MM.1S (cell line): ENCODE data around the gene GP9.

Experiments
- DNase-seq: peaks from one replicate; pipeline ENCODE4 v3.0.0-alpha.2; 2015
- H2AFZ ChIP-seq: fragments of 300-600 bp; sonication (generic); 2 replicates; pipeline ENCODE4 v1.6.0; 2016; ENCODE audit warnings: antibody characterized with exemption, low read length
- H3F3A ChIP-seq: fragments of 300-600 bp; sonication (generic); 2 replicates; pipeline ENCODE4 v1.6.1; 2016; ENCODE audit warnings: mild to moderate bottlenecking, antibody characterized with exemption, low read length, moderate library complexity, mixed read lengths; ENCODE audit not compliant: insufficient read depth
- H3K27ac ChIP-seq: fragments of 300-600 bp; sonication (generic); 2 replicates; pipeline ENCODE4 v1.5.1; 2016; ENCODE audit warnings: mild to moderate bottlenecking, low read length
- H3K27me3 ChIP-seq: fragments of 300-600 bp; sonication (generic); replicated peaks from 2 replicates; pipeline ENCODE4 v1.6.0; 2016; ENCODE audit warnings: low read length; ENCODE audit not compliant: insufficient read depth
- H3K36me3 ChIP-seq: fragments of 300-600 bp; sonication (generic); replicated peaks from 2 replicates; pipeline ENCODE4 v1.6.1; 2016; ENCODE audit warnings: mild to moderate bottlenecking, low read length, mixed read lengths; ENCODE audit not compliant: insufficient read depth
- H3K4me1 ChIP-seq: fragments of 300-600 bp; sonication (generic); 2 replicates; pipeline ENCODE4 v1.6.1; 2016; ENCODE audit warnings: low read length, mixed read lengths
- H3K4me2 ChIP-seq: fragments of 300-600 bp; sonication (generic); 2 replicates; pipeline ENCODE4 v1.6.0; 2016; ENCODE audit warnings: low read depth, low read length
- H3K4me3 ChIP-seq: fragments of 300-600 bp; sonication (generic); 2 replicates; pipeline ENCODE4 v1.5.1; 2016; ENCODE audit warnings: low read length, mixed read lengths
- H3K79me2 ChIP-seq: fragments of 300-600 bp; sonication (generic); 2 replicates; pipeline ENCODE4 v1.6.1; 2016; ENCODE audit warnings: mixed run types, low read length, mixed read lengths
- H3K9ac ChIP-seq: fragments of 300-600 bp; sonication (generic); 2 replicates; pipeline ENCODE4 v1.6.1; 2016; ENCODE audit warnings: low read length, mixed read lengths
- H3K9me2 ChIP-seq: fragments of 300-600 bp; sonication (generic); replicated peaks from 2 replicates; pipeline ENCODE4 v1.6.1; 2016; ENCODE audit warnings: mild to moderate bottlenecking, low read length, mixed read lengths; ENCODE audit not compliant: insufficient read depth
- H3K9me3 ChIP-seq: fragments of 300-600 bp; sonication (generic); replicated peaks from 2 replicates; pipeline ENCODE4 v1.6.1; 2016; ENCODE audit warnings: mild to moderate bottlenecking, low read length, mixed read lengths; ENCODE audit not compliant: insufficient read depth
- H4K20me1 ChIP-seq: fragments of 300-600 bp; sonication (generic); 2 replicates; pipeline ENCODE4 v1.6.1; 2016; ENCODE audit warnings: mild to moderate bottlenecking, low read length, moderate library complexity, mixed read lengths; ENCODE audit not compliant: insufficient read depth
- EZH2 ChIP-seq: fragments of 300-600 bp; sonication (generic); optimal IDR thresholded peaks from 2 replicates; pipeline ENCODE3; 2017; ENCODE audit warnings: low read depth, mild to moderate bottlenecking, antibody characterized with exemption, low read length, mixed read lengths
- EZH2phosphoT487 ChIP-seq: fragments of 300-600 bp; sonication (generic); IDR thresholded peaks from 2 replicates; pipeline ENCODE4 v1.6.1; 2018; ENCODE audit warnings: antibody characterized with exemption, low read length
- TF ChIP-seq, protein P1 (sequence below): fragments of 300-600 bp; sonication (generic); IDR thresholded peaks from 2 replicates; pipeline ENCODE4 v1.5.1; 2016; ENCODE audit warnings: antibody characterized with exemption, low read length, mixed read lengths

The GP9 gene

DNA sequence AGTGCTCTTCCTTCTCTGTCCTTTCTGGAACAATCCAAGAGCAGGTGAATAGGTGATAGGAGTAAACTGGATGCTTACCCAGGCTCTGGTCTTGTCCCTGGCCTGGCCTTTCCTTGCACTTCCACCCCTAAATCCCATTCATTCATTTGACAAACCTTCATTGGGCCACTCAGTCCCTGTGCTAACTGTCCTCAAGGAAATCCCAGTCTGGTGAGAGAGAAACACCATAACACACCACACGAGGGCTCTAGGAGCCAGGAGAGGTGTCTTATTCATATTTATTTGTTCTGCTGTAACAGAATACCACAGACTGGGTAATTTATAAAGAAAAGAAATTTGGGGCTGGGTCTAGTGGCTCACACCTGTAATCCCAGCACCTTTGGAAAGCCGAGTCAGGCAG lies 36.7 kb upstream of the GP9 start:
- H3K9me2 ChIP-seq: no peaks in the 10 kb centered on the region
- no peaks in the 10 kb centered on the region for H3F3A ChIP-seq
- H4K20me1 ChIP-seq: no peaks in the 10 kb centered on the region
- H3K4me1 ChIP-seq: peaks cover 6% of the 10 kb centered on the region; the same call in 1 of the 2 replicates
- H3K9ac ChIP-seq: no peak overlapping the region
- no peak overlapping the region for H2AFZ ChIP-seq
- H3K79me2 ChIP-seq: no peaks in the 10 kb centered on the region
- no peak overlapping the region for H3K4me2 ChIP-seq
- H3K27ac ChIP-seq: no peak overlapping the region
- no peak for DNase-seq
- H3K4me3 ChIP-seq: no peak overlapping the region
- no peaks in the 10 kb centered on the region for H3K9me3 ChIP-seq
- no peaks in the 10 kb centered on the region for H3K36me3 ChIP-seq
- no peaks in the 10 kb centered on the region for H3K27me3 ChIP-seq
- TF ChIP-seq EZH2 (no peak), EZH2phosphoT487 (no peak)
- TF ChIP-seq, protein P1, sequence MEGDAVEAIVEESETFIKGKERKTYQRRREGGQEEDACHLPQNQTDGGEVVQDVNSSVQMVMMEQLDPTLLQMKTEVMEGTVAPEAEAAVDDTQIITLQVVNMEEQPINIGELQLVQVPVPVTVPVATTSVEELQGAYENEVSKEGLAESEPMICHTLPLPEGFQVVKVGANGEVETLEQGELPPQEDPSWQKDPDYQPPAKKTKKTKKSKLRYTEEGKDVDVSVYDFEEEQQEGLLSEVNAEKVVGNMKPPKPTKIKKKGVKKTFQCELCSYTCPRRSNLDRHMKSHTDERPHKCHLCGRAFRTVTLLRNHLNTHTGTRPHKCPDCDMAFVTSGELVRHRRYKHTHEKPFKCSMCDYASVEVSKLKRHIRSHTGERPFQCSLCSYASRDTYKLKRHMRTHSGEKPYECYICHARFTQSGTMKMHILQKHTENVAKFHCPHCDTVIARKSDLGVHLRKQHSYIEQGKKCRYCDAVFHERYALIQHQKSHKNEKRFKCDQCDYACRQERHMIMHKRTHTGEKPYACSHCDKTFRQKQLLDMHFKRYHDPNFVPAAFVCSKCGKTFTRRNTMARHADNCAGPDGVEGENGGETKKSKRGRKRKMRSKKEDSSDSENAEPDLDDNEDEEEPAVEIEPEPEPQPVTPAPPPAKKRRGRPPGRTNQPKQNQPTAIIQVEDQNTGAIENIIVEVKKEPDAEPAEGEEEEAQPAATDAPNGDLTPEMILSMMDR: peak; percentile 34

DNA sequence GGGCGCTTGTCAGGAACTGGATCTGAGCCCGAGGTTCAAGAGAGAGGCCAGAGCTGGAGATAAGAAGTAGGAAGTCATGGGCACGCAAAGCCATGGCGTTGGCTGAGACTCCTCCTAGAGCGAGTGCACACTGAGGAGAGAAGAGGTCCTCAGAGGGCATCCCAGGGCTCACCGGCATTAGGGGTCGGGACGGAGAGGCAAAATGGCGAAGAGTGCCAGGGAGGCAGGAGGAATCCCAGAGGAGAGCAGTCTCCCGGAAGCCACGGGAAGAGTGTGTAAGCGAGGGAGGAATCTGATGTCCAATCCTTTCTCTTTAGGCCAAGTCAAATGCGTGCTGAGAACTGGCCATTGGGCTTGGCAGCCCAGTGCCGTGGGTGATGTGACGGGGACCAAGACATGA lies 35.5 kb upstream of the GP9 start:
- H2AFZ ChIP-seq: no peak overlapping the region
- no peaks in the 10 kb centered on the region for H3F3A ChIP-seq
- no peak overlapping the region for H3K27ac ChIP-seq
- no peak for DNase-seq
- H3K9me3 ChIP-seq: no peaks in the 10 kb centered on the region
- H3K9me2 ChIP-seq: no peaks in the 10 kb centered on the region
- TF ChIP-seq EZH2phosphoT487 (no peak), EZH2 (no peak)
- TF ChIP-seq, protein P1: no peak
- H3K4me1 ChIP-seq: peaks cover 6% of the 10 kb centered on the region; the same call in 1 of the 2 replicates
- H3K9ac ChIP-seq: no peak overlapping the region
- H4K20me1 ChIP-seq: no peaks in the 10 kb centered on the region
- H3K79me2 ChIP-seq: no peaks in the 10 kb centered on the region
- H3K4me2 ChIP-seq: no peak overlapping the region
- no peak overlapping the region for H3K4me3 ChIP-seq
- H3K27me3 ChIP-seq: no peaks in the 10 kb centered on the region
- no peaks in the 10 kb centered on the region for H3K36me3 ChIP-seq

DNA sequence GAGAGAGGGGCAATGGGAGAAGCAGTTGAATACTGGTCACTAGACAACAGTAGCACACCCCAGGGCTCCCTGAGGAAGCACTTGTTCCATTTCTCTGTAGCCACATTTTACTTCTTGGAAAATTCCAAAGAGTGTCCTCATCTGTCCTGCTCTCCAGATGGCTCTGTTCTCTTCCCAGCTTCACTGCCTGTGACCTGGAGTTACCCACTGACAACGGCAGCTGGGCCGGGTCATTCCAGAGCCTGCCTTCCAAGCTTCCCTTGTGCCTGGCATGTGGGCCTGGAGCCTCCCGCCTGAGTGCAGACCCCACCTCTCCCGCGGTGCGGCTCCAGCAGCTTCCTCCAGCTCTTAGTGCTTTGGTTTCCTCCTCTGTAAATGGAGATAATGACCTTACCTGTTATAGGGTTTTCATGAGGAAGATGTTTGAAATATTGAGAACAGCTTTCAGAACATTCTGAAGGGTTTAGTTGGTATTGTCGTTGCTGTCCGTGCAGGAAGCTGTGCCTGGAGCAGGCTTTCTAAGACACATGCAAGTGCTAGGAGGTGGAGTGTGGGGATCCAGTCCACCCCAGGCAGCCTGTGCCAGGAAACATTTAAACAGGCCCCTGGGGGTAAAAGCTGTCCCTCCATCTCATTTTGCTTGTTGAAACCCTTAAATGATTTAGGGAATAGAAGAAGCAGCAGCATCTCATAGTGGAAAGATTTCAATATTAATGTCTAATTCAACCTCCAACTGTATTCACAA lies 34.7 kb upstream of the GP9 start:
- H3F3A ChIP-seq: no peaks in the 10 kb centered on the region
- H3K79me2 ChIP-seq: no peaks in the 10 kb centered on the region
- DNase-seq: no peak
- no peak overlapping the region for H2AFZ ChIP-seq
- no peak overlapping the region for H3K9ac ChIP-seq
- H4K20me1 ChIP-seq: no peaks in the 10 kb centered on the region
- no peak overlapping the region for H3K27ac ChIP-seq
- TF ChIP-seq EZH2: no peak
- TF ChIP-seq, protein P1: no peak
- no peak for TF ChIP-seq EZH2phosphoT487
- no peaks in the 10 kb centered on the region for H3K27me3 ChIP-seq
- H3K36me3 ChIP-seq: no peaks in the 10 kb centered on the region
- no peak overlapping the region; the same call in 1 of the 2 replicates for H3K4me3 ChIP-seq
- peaks cover 6% of the 10 kb centered on the region; the same call in 1 of the 2 replicates for H3K4me1 ChIP-seq
- no peaks in the 10 kb centered on the region for H3K9me2 ChIP-seq
- H3K4me2 ChIP-seq: no peak overlapping the region
- no peaks in the 10 kb centered on the region for H3K9me3 ChIP-seq
